ENCODE measurements around the gene TCF12. TPM values are rescaled to one million over a fixed set of nuclear protein-coding genes. Genes with fewer than 3 reads are reported as not detected.

Gene TCF12
- total and polyA plus RNA-seq, 2 of the 8 experiments (the other 6 are each of a cell fraction or from before 2014, with no cell fraction given) = 85.8 to 101 TPM

- TF ChIP-seq SUZ12 (IDR thresholded peaks at IDR 0.05; ENCODE audit: low read length) (no peak), BRCA1 (IDR thresholded peaks at IDR 0.05; ENCODE audit: low read depth, low read length) (no peak), CBX8 (IDR thresholded peaks at IDR 0.05; ENCODE audit: borderline replicate concordance, low read depth, low read length) (no peak), POLR2AphosphoS5 (IDR thresholded peaks at IDR 0.05; ENCODE audit: low read depth, low read length) (no peak)
Measured at GRCh38 chr15:57297163-57297593, 378.7 kb downstream of the TCF12 start (continued).
